B cell (primary cell): Measurements from ENCODE around the gene ELOF1. TPM values are rescaled to one million over a fixed set of nuclear protein-coding genes. Genes with fewer than 3 reads are reported as not detected.

Experiments used
- ATAC-seq: fragments of 200-7000 bp; cut with Tn5 transposase; one replicate; pipeline ENCODE4 v1.10.0; 2021; ENCODE audit warnings: low read depth, mild to moderate bottlenecking, moderate number of reproducible peaks, moderate library complexity
- CTCF ChIA-PET: fragments of 350-600 bp; sonication (Branson Sonifier 250); formaldehyde crosslinking; loops from one replicate; lab custom pipeline; 2021; ENCODE audit warnings: antibody characterized with exemption, inconsistent platforms; lab: Charles Lee
- POLR2A ChIA-PET: fragments of 350-600 bp; sonication (Branson Sonifier 250); formaldehyde crosslinking; loops from one replicate; lab custom pipeline; 2021; ENCODE audit warnings: antibody characterized with exemption; lab: Charles Lee
- DNase-seq: peaks from one replicate; pipeline ENCODE4 v3.0.0; 2013
- H2AFZ ChIP-seq: 2 replicates; pipeline ENCODE4 v1.6.1; 2012; ENCODE audit warnings: mild to moderate bottlenecking, low read depth, low read length; ENCODE audit not compliant: insufficient read depth, poor library complexity, severe bottlenecking
- H3K27ac ChIP-seq, 2 donors: 1 replicate in 1 of 2; 2 replicates in 1 of 2; pipeline ENCODE4 v1.5.1; 2012 to 2013; ENCODE audit warnings: low read length in 2 of 2, mild to moderate bottlenecking in 2 of 2, moderate library complexity in 1 of 2
- H3K27me3 ChIP-seq, 4 experiments: fragments of 200-600 bp in 1 of 4; sonication (generic) in 1 of 4; replicated peaks in 1 of 4; 1 replicate in 2 of 4; 2 replicates in 2 of 4; pipeline versions ENCODE4 v1.6.1 to v1.7.0; 2013 to 2016; ENCODE audit warnings: low read length in 3 of 4, mild to moderate bottlenecking in 2 of 4, mixed read lengths in 1 of 4, moderate library complexity in 1 of 4; ENCODE audit not compliant: insufficient read depth in 4 of 4, control insufficient read depth in 3 of 4; ENCODE audit errors: control extremely low read depth in 1 of 4
- H3K36me3 ChIP-seq, 2 experiments: replicated peaks in 1 of 2; 1 replicate in 1 of 2; 2 replicates in 1 of 2; pipeline versions ENCODE4 v1.6.1 to v1.7.1; 2013; ENCODE audit warnings: low read length in 1 of 2; ENCODE audit not compliant: insufficient read depth in 2 of 2, control insufficient read depth in 1 of 2; ENCODE audit errors: control extremely low read depth in 1 of 2, extremely low read depth in 1 of 2
- H3K4me1 ChIP-seq, 2 donors: fragments of 200-600 bp in 1 of 2; sonication (generic) in 1 of 2; 1 replicate in 1 of 2; 2 replicates in 1 of 2; pipeline versions ENCODE4 v1.5.1 to v1.6.1; 2013 to 2017; ENCODE audit warnings: low read length in 2 of 2; ENCODE audit not compliant: control insufficient read depth in 2 of 2, insufficient read depth in 2 of 2
- H3K4me2 ChIP-seq: replicated peaks from 2 replicates; pipeline ENCODE3; 2012; ENCODE audit warnings: mild to moderate bottlenecking, low read depth, low read length; ENCODE audit not compliant: poor library complexity, severe bottlenecking
- H3K4me3 ChIP-seq, 5 experiments: fragments of 200-600 bp in 1 of 5; sonication (generic) in 1 of 5; 1 replicate in 3 of 5; 2 replicates in 2 of 5; pipeline versions ENCODE4 v1.5.1 to v1.7.0; 2011 to 2016; ENCODE audit warnings: low read length in 4 of 5, mild to moderate bottlenecking in 4 of 5, low read depth in 2 of 5, control low read depth in 1 of 5, moderate library complexity in 1 of 5; ENCODE audit not compliant: insufficient read depth in 1 of 5; ENCODE audit errors: control extremely low read depth in 1 of 5, extremely low read depth in 1 of 5
- H3K79me2 ChIP-seq: fragments of 200-600 bp; sonication (generic); one replicate; pipeline ENCODE4 v1.6.0; 2016; ENCODE audit warnings: low read length; ENCODE audit not compliant: control insufficient read depth, insufficient read depth
- H3K9ac ChIP-seq: fragments of 200-600 bp; sonication (generic); 2 replicates; pipeline ENCODE4 v1.6.1; 2017; ENCODE audit warnings: mild to moderate bottlenecking, low read length, moderate library complexity
- H3K9me3 ChIP-seq, 3 donors: one replicate each; pipeline versions ENCODE4 v1.6.1 to v1.7.1; 2013; ENCODE audit warnings: low read length in 2 of 3; ENCODE audit not compliant: control insufficient read depth in 2 of 3, insufficient read depth in 1 of 3; ENCODE audit errors: control extremely low read depth in 1 of 3
- H4K20me1 ChIP-seq: 2 replicates; pipeline ENCODE4 v1.6.0; 2012; ENCODE audit warnings: mild to moderate bottlenecking, low read length; ENCODE audit not compliant: insufficient read depth, control insufficient read depth, poor library complexity, severe bottlenecking
- H3K27ac Mint-ChIP-seq: one replicate; pipeline ENCODE4 v1.8.0; 2021; ENCODE audit warnings: mixed read lengths
- H3K27me3 Mint-ChIP-seq: one replicate; pipeline ENCODE4 v1.8.0; 2021; ENCODE audit warnings: mixed read lengths
- H3K4me1 Mint-ChIP-seq: one replicate; pipeline ENCODE4 v1.8.0; 2021; ENCODE audit warnings: mixed read lengths
- H3K4me3 Mint-ChIP-seq: one replicate; pipeline ENCODE4 v1.8.0; 2021; ENCODE audit warnings: mixed read lengths
- H3K9me3 Mint-ChIP-seq: one replicate; pipeline ENCODE4 v1.8.0; 2022; ENCODE audit warnings: mixed read lengths; ENCODE audit not compliant: insufficient read depth
- CTCF ChIP-seq: fragments of 200-600 bp; IDR thresholded peaks from one replicate; pipeline ENCODE4 v1.8.0; 2022; ENCODE audit warnings: antibody characterized with exemption, mild to moderate bottlenecking
- EZH2 ChIP-seq: IDR thresholded peaks from 2 replicates; pipeline ENCODE4 v1.6.1; 2012; ENCODE audit warnings: borderline replicate concordance, low read depth, mild to moderate bottlenecking, moderate library complexity, low read length; ENCODE audit not compliant: insufficient read depth, poor library complexity, severe bottlenecking
- WGBS: methylation state at CpG from one replicate; pipeline ENCODE4 v1.1.5; 2013; ENCODE audit warnings: missing lambda C conversion rate; ENCODE audit not compliant: insufficient coverage; 5-methylcytosine and 5-hydroxymethylcytosine counted together
- intact Hi-C: fragments of 100-400 bp; cut with micrococcal nuclease; formaldehyde crosslinking; loops from one replicate; pipeline ENCODE4 v1.10.0; 2022
- polyA plus RNA-seq: library from polyadenylated mRNA; depleted of rRNA; stranded (reverse); fragments of >200 nt; gene quantifications from 2 replicates; pipeline ENCODE4 v1.2.3, GENCODE V29; 2012
- total RNA-seq, 2 donors: library from RNA; stranded (reverse); fragments of 120-200 nt in 1 of 2; gene quantifications; 1 replicate in 1 of 2; 2 replicates in 1 of 2; pipeline versions ENCODE4 v1.2.3 to v1.2.4, GENCODE V29; 2013 to 2022

The ELOF1 gene
- total and polyA plus RNA-seq, 2 donors (not counting 1 experiment from before 2014, with no cell fraction given) = 69.5 to 76.2 TPM

GRCh38 chr19:11598746-11599145 is 39.7 kb upstream of the ELOF1 start:
- Mint-ChIP-seq H3K4me3 (peak overlapping the region; percentile 64), H3K4me1 (peaks cover 40% of the 10 kb centered on the region), H3K27ac (no peak overlapping the region), H3K27me3 (no peaks in the 10 kb centered on the region), H3K9me3 (no peaks in the 10 kb centered on the region)
- ATAC-seq (no peak), DNase-seq (no peak)
- Histone ChIP-seq H3K27ac (no peak overlapping the region), H2AFZ (no peak overlapping the region), H4K20me1 (peaks cover 7% of the 10 kb centered on the region), H3K4me3 (no peak overlapping the region), H3K36me3 (no peaks in the 10 kb centered on the region), H3K79me2 (peaks cover 51% of the 10 kb centered on the region), H3K27me3 (no peaks in the 10 kb centered on the region), H3K4me1 (peaks cover 14 to 27% of the 10 kb centered on the region in 2 donors), H3K9ac (no peak overlapping the region), H3K4me2 (peak overlapping the region; percentile 86), H3K9me3 (peaks cover 0 to 2% (median 0%) of the 10 kb centered on the region in 3 donors)
- TF ChIP-seq CTCF (no peak), EZH2 (no peak)
- ChIA-PET POLR2A (no interaction called here), CTCF (no interaction called here)
- intact Hi-C loops = no loop called here
- WGBS = 100% methylated on average over 1 of the region's 2 CpGs

- Mint-ChIP-seq H3K27ac (peak overlapping the region; percentile 90), H3K4me3 (peak overlapping the region; percentile 96), H3K4me1 (peaks cover 40% of the 10 kb centered on the region), H3K9me3 (no peaks in the 10 kb centered on the region), H3K27me3 (no peaks in the 10 kb centered on the region)
- peak overlapping the region; percentile 77 for H3K9ac ChIP-seq
- TF ChIP-seq EZH2 (no peak), CTCF (no peak)
- peaks cover 7% of the 10 kb centered on the region for H4K20me1 ChIP-seq
- H3K4me3 ChIP-seq = peak overlapping the region; percentile 59 to 95 (median 85)
- intact Hi-C loops = no loop called here
- peak overlapping the region; percentile 86 for H3K4me2 ChIP-seq
- H3K36me3 ChIP-seq = no peaks in the 10 kb centered on the region
- H3K27me3 ChIP-seq = no peaks in the 10 kb centered on the region
- peak overlapping the region; percentile 88 for H2AFZ ChIP-seq
- ChIA-PET POLR2A (interaction anchor here (0.6 to 1.1 kb wide), 3 partner anchors 14 to 128 kb away, joined by 3 to 4 read pairs (median 4); no protein-coding TSS in a partner anchor), CTCF (no interaction called here)
- H3K4me1 ChIP-seq = peaks cover 14 to 27% of the 10 kb centered on the region in 2 donors
- H3K79me2 ChIP-seq = peaks cover 47% of the 10 kb centered on the region
- H3K27ac ChIP-seq = peak overlapping the region in 1 of 2 donors; percentile 88
- ATAC-seq (no peak), DNase-seq (no peak)
- 89% methylated on average over 1 of the region's 10 CpGs for WGBS
- no peaks in the 10 kb centered on the region for H3K9me3 ChIP-seq
These were observed 39.1 kb upstream of the ELOF1 start for GRCh38 chr19:11598103-11598483.
